LNCaP clone FGC (cell line): Measurements from ENCODE around the gene CALD1.

Experiments used
- DNase-seq: peaks from one replicate; pipeline ENCODE4 v3.0.0-alpha.2; 2011; ENCODE audit warnings: low read depth
- H3K4me3 ChIP-seq: 2 replicates; pipeline ENCODE4 v1.5.1; 2011; ENCODE audit warnings: mild to moderate bottlenecking, low read depth, low read length, control low read depth
- CTCF ChIP-seq: IDR thresholded peaks from 2 replicates; pipeline ENCODE4 v1.5.1; 2012; ENCODE audit warnings: mild to moderate bottlenecking; ENCODE audit not compliant: control insufficient read depth, insufficient read depth; ENCODE audit errors: extremely low read depth

The CALD1 gene

GRCh38 chr7:134901389-134902020, 122.1 kb downstream of the CALD1 start:
- TF ChIP-seq CTCF: no peak

GRCh38 chr7:134902058-134902457, 122.6 kb downstream of the CALD1 start:
- no peak overlapping the region for H3K4me3 ChIP-seq
- no peak for TF ChIP-seq CTCF
- DNase-seq: no peak

More at GRCh38 chr7:134901389-134902020, 122.1 kb downstream of the CALD1 start:
- no peak overlapping the region for H3K4me3 ChIP-seq
- no peak for DNase-seq

- no peak overlapping the region for H3K4me3 ChIP-seq
- TF ChIP-seq CTCF: no peak
- DNase-seq: no peak
Observed at GRCh38 chr7:134903073-134903790, 123.8 kb downstream of the CALD1 start.

- DNase-seq: no peak
- TF ChIP-seq CTCF: no peak
Observed at GRCh38 chr7:134905375-134905774, 125.9 kb downstream of the CALD1 start.

GRCh38 chr7:134907000-134907399, 127.6 kb downstream of the CALD1 start:
- no peak for TF ChIP-seq CTCF
- H3K4me3 ChIP-seq: no peak overlapping the region
- DNase-seq: no peak

More at GRCh38 chr7:134905375-134905774, 125.9 kb downstream of the CALD1 start:
- H3K4me3 ChIP-seq: no peak overlapping the region

GRCh38 chr7:134907639-134908038, 128.2 kb downstream of the CALD1 start:
- TF ChIP-seq CTCF: no peak
- DNase-seq: no peak
- no peak overlapping the region for H3K4me3 ChIP-seq
